WTC11 (cell line): ENCODE data around the gene C1orf198. TPM values are rescaled to one million over a fixed set of nuclear protein-coding genes. Genes with fewer than 3 reads are reported as not detected.

Source experiments
- ATAC-seq: fragments of 200-7000 bp; cut with Tn5 transposase; 2 replicates; pipeline ENCODE4 v1.10.0; 2021; ENCODE audit warnings: mild to moderate bottlenecking, moderate library complexity
- CTCF ChIA-PET: fragments of 300-600 bp; sonication (Branson Sonifier 250); formaldehyde crosslinking; loops from one replicate; lab custom pipeline; 2021; ENCODE audit warnings: antibody characterized with exemption; lab: Charles Lee
- POLR2A ChIA-PET: fragments of 350-600 bp; sonication (Branson Sonifier 250); formaldehyde crosslinking; loops from one replicate; lab custom pipeline; 2021; ENCODE audit warnings: antibody characterized with exemption; lab: Charles Lee
- DNase-seq: peaks from one replicate; pipeline ENCODE4 v3.0.0; 2021; ENCODE audit warnings: low spot score
- H3K27ac Mint-ChIP-seq: 2 replicates; pipeline ENCODE4 v1.8.0; 2021; ENCODE audit warnings: mixed read lengths
- H3K27me3 Mint-ChIP-seq: 2 replicates; pipeline ENCODE4 v1.8.0; 2021; ENCODE audit warnings: low read depth, mild to moderate bottlenecking, moderate library complexity, mixed read lengths
- H3K36me3 Mint-ChIP-seq: 2 replicates; pipeline ENCODE4 v1.8.0; 2021; ENCODE audit warnings: mixed read lengths
- H3K4me1 Mint-ChIP-seq: 2 replicates; pipeline ENCODE4 v1.8.0; 2022; ENCODE audit warnings: mixed read lengths
- H3K4me3 Mint-ChIP-seq: 2 replicates; pipeline ENCODE4 v1.8.0; 2021; ENCODE audit warnings: mild to moderate bottlenecking, moderate library complexity, mixed read lengths
- H3K9me3 Mint-ChIP-seq: 2 replicates; pipeline ENCODE4 v1.8.0; 2021; ENCODE audit warnings: mixed read lengths
- ATF1 ChIP-seq: sonication (generic); formaldehyde crosslinking; IDR thresholded peaks from 2 replicates; pipeline ENCODE4 v1.8.1; 2023; ENCODE audit warnings: mild to moderate bottlenecking, moderate library complexity, missing genetic modification reagents
- ATF2 ChIP-seq: sonication (generic); formaldehyde crosslinking; IDR thresholded peaks from 2 replicates; pipeline ENCODE4 v1.8.1; 2022; ENCODE audit warnings: low read depth, missing genetic modification reagents, borderline replicate concordance
- ATF3 ChIP-seq: sonication (generic); formaldehyde crosslinking; conservative IDR thresholded peaks from 2 replicates; pipeline ENCODE4 v1.8.1; 2022; ENCODE audit warnings: mild to moderate bottlenecking, missing genetic modification reagents
- CDX4 ChIP-seq: fragments of 250-450 bp; sonication (Bioruptor Pico); IDR thresholded peaks from 2 replicates; pipeline ENCODE4 v1.9.0; 2021; ENCODE audit warnings: moderate library complexity, mild to moderate bottlenecking, inconsistent platforms, borderline replicate concordance
- ESRRA ChIP-seq: sonication (generic); formaldehyde crosslinking; IDR thresholded peaks from 2 replicates; pipeline ENCODE4 v1.8.1; 2022; ENCODE audit warnings: mild to moderate bottlenecking, missing genetic modification reagents, borderline replicate concordance
- FOXP1 ChIP-seq: sonication (generic); formaldehyde crosslinking; IDR thresholded peaks from 2 replicates; pipeline ENCODE4 v1.8.0; 2022; ENCODE audit warnings: missing genetic modification reagents, mild to moderate bottlenecking, moderate library complexity, borderline replicate concordance
- GABPB1 ChIP-seq: sonication (generic); formaldehyde crosslinking; IDR thresholded peaks from 2 replicates; pipeline ENCODE4 v1.8.1; 2023; ENCODE audit warnings: mild to moderate bottlenecking, missing genetic modification reagents
- RORB ChIP-seq: fragments of 250-450 bp; sonication (Bioruptor Pico); IDR thresholded peaks from 2 replicates; pipeline ENCODE4 v1.9.0; 2021; ENCODE audit warnings: mild to moderate bottlenecking
- SMAD3 ChIP-seq: sonication (generic); formaldehyde crosslinking; IDR thresholded peaks from 2 replicates; pipeline ENCODE4 v1.8.0; 2022; ENCODE audit warnings: missing genetic modification reagents, mild to moderate bottlenecking, borderline replicate concordance
- TCF7 ChIP-seq: sonication (generic); formaldehyde crosslinking; IDR thresholded peaks from 2 replicates; pipeline ENCODE4 v1.8.0; 2022; ENCODE audit warnings: mild to moderate bottlenecking, low read depth, missing genetic modification reagents, moderate library complexity
- USF1 ChIP-seq: sonication (generic); formaldehyde crosslinking; IDR thresholded peaks from 2 replicates; pipeline ENCODE4 v1.8.0; 2022; ENCODE audit warnings: mild to moderate bottlenecking, missing genetic modification reagents
- ZNF121 ChIP-seq: sonication (generic); formaldehyde crosslinking; IDR thresholded peaks from 2 replicates; pipeline ENCODE4 v1.8.0; 2023; ENCODE audit warnings: missing genetic modification reagents
- ZNF232 ChIP-seq: sonication (generic); formaldehyde crosslinking; IDR thresholded peaks from 2 replicates; pipeline ENCODE4 v1.8.0; 2022; ENCODE audit warnings: mild to moderate bottlenecking, missing genetic modification reagents
- ZNF396 ChIP-seq: fragments of 250-450 bp; sonication (Bioruptor Pico); IDR thresholded peaks from 2 replicates; pipeline ENCODE4 v1.8.0; 2021; ENCODE audit warnings: mild to moderate bottlenecking, moderate library complexity, borderline replicate concordance
- ZNF416 ChIP-seq: fragments of 250-450 bp; sonication (Bioruptor Pico); IDR thresholded peaks from 2 replicates; pipeline ENCODE4 v1.9.0; 2021; ENCODE audit warnings: mild to moderate bottlenecking, inconsistent platforms
- total RNA-seq: library from RNA; stranded (reverse); gene quantifications from 3 replicates; pipeline ENCODE4 v1.2.3, GENCODE V29; 2021
- TF ChIP-seq, protein P1 (sequence below): sonication (generic); formaldehyde crosslinking; IDR thresholded peaks from 2 replicates; pipeline ENCODE4 v1.8.0; 2023; ENCODE audit warnings: missing genetic modification reagents
- TF ChIP-seq, protein P2 (sequence below): sonication (generic); formaldehyde crosslinking; IDR thresholded peaks from 2 replicates; pipeline ENCODE4 v1.8.0; 2022; ENCODE audit warnings: mild to moderate bottlenecking, missing genetic modification reagents
- TF ChIP-seq, protein P3 (sequence below): sonication (generic); formaldehyde crosslinking; IDR thresholded peaks from 2 replicates; pipeline ENCODE4 v1.8.0; 2022; ENCODE audit warnings: mild to moderate bottlenecking, missing genetic modification reagents
- TF ChIP-seq, protein P4 (sequence below): sonication (generic); formaldehyde crosslinking; IDR thresholded peaks from 2 replicates; pipeline ENCODE4 v1.8.1; 2023; ENCODE audit warnings: mild to moderate bottlenecking, missing genetic modification reagents
- TF ChIP-seq, protein P5 (sequence below): sonication (generic); formaldehyde crosslinking; IDR thresholded peaks from 2 replicates; pipeline ENCODE4 v1.8.0; 2023; ENCODE audit warnings: missing genetic modification reagents, mild to moderate bottlenecking, borderline replicate concordance
- TF ChIP-seq, protein P6 (sequence below): sonication (generic); formaldehyde crosslinking; IDR thresholded peaks from 2 replicates; pipeline ENCODE4 v1.8.0; 2022; ENCODE audit warnings: mild to moderate bottlenecking, missing genetic modification reagents

The C1orf198 gene
- total RNA-seq, 1 experiment from 2014 or later, result 26.9 TPM

DNA sequence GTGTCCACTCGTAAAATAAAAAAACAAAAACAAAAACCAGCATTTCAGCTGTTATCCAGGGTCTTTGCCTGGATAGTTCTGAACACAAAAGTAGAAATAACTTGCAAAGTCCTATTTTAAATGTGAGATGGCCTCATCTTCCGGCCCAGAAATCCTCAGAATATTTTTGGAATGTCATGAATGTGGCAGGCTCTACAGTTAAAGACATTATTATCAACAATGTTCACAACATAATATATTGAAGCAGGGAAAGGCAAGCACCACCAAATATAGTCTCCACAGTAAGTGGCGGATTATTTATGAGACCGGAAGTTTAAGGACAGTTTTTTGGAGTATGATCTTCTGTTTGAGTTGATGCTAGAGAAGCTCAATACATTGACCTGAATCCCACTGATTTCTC, 1.2 kb upstream of the C1orf198 start (continued):
- TF ChIP-seq ATF2 (CRISPR knock-in tag) (no peak), RORB (no peak), CDX4 (no peak)
- TF ChIP-seq, protein P1, sequence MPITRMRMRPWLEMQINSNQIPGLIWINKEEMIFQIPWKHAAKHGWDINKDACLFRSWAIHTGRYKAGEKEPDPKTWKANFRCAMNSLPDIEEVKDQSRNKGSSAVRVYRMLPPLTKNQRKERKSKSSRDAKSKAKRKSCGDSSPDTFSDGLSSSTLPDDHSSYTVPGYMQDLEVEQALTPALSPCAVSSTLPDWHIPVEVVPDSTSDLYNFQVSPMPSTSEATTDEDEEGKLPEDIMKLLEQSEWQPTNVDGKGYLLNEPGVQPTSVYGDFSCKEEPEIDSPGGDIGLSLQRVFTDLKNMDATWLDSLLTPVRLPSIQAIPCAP (CRISPR knock-in tag), result no peak
- TF ChIP-seq, protein P2, sequence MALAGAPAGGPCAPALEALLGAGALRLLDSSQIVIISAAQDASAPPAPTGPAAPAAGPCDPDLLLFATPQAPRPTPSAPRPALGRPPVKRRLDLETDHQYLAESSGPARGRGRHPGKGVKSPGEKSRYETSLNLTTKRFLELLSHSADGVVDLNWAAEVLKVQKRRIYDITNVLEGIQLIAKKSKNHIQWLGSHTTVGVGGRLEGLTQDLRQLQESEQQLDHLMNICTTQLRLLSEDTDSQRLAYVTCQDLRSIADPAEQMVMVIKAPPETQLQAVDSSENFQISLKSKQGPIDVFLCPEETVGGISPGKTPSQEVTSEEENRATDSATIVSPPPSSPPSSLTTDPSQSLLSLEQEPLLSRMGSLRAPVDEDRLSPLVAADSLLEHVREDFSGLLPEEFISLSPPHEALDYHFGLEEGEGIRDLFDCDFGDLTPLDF, result no peak
- TF ChIP-seq, all 79 proteins: peak for 0

DNA sequence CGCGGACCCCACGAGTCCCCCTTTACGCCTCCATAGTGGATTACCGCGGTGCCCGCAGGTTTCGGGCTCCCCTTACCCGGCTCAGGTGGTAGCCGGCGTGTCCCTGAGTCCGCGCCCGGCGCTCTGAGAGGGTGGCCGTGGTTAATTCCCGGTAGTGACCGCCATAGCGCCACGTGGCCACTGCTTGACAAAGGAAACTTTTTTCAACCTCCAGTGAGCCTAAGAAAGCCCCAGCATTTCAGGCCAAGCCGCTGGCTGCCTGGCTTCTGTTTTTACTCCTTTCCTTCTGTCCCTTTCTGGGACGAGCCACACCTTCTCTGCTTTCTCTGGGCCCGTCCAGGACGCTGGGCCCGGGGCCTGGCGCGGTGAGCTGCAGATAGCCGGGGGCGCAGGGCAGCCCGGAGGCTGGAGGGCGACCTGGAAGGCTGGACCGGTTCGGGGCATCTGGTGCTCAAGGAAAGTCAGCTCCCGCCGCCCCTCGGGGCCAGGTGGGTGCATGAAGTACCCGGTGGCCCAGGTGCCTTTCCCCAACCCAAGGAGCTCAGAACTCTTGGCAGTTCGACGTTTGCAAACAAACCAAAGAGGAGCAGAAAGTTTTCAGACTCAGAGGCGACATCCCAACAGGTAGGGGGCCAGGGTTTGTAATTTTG, 540 bp upstream of the C1orf198 start:
- peak overlapping the region; percentile 72 for H3K4me3 Mint-ChIP-seq
- H3K9me3 Mint-ChIP-seq, result no peaks in the 10 kb centered on the region
- peaks cover 12% of the 10 kb centered on the region for H3K27me3 Mint-ChIP-seq
- DNase-seq, result peak; percentile 68
- ATAC-seq, result peak; percentile 73
- H3K36me3 Mint-ChIP-seq, result 0 out of 2 replicates have a peak, but pooled peaks cover 3% of the 10 kb centered on the region
- ChIA-PET POLR2A (interaction anchor here (0.5 kb wide), 1 partner anchor 345 kb away, joined by 3 read pairs; no protein-coding TSS in a partner anchor), CTCF (interaction anchor here (0.5 to 1.5 kb wide), 5 partner anchors 10 to 74 kb away, joined by 3 to 4 read pairs (median 3); no protein-coding TSS in a partner anchor)
- H3K27ac Mint-ChIP-seq, result peak overlapping the region; percentile 36
- H3K4me1 Mint-ChIP-seq, result peaks cover 34% of the 10 kb centered on the region
- TF ChIP-seq ZNF416 (CRISPR knock-in tag) (no peak), TCF7 (CRISPR knock-in tag) (no peak), ZNF232 (CRISPR knock-in tag) (no peak), ZNF121 (CRISPR knock-in tag) (no peak), FOXP1 (0 out of 2 replicates have a peak, but pooled peaks have one; percentile 34), ZNF396 (CRISPR knock-in tag) (no peak), ATF3 (no peak), ESRRA (CRISPR knock-in tag) (peak; percentile 53; the same call in 1 of the 2 replicates), USF1 (CRISPR knock-in tag) (peak; percentile 51; the same call in 1 of the 2 replicates), GABPB1 (0 out of 2 replicates have a peak, but pooled peaks have one; percentile 17), ATF1 (CRISPR knock-in tag) (no peak), SMAD3 (CRISPR knock-in tag) (no peak)
- TF ChIP-seq, protein P3, sequence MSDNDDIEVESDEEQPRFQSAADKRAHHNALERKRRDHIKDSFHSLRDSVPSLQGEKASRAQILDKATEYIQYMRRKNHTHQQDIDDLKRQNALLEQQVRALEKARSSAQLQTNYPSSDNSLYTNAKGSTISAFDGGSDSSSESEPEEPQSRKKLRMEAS (CRISPR knock-in tag), result peak; percentile 82
- TF ChIP-seq, protein P4, sequence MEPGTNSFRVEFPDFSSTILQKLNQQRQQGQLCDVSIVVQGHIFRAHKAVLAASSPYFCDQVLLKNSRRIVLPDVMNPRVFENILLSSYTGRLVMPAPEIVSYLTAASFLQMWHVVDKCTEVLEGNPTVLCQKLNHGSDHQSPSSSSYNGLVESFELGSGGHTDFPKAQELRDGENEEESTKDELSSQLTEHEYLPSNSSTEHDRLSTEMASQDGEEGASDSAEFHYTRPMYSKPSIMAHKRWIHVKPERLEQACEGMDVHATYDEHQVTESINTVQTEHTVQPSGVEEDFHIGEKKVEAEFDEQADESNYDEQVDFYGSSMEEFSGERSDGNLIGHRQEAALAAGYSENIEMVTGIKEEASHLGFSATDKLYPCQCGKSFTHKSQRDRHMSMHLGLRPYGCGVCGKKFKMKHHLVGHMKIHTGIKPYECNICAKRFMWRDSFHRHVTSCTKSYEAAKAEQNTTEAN (CRISPR knock-in tag), result 0 out of 2 replicates have a peak, but pooled peaks have one; percentile 7
- TF ChIP-seq, protein P5, sequence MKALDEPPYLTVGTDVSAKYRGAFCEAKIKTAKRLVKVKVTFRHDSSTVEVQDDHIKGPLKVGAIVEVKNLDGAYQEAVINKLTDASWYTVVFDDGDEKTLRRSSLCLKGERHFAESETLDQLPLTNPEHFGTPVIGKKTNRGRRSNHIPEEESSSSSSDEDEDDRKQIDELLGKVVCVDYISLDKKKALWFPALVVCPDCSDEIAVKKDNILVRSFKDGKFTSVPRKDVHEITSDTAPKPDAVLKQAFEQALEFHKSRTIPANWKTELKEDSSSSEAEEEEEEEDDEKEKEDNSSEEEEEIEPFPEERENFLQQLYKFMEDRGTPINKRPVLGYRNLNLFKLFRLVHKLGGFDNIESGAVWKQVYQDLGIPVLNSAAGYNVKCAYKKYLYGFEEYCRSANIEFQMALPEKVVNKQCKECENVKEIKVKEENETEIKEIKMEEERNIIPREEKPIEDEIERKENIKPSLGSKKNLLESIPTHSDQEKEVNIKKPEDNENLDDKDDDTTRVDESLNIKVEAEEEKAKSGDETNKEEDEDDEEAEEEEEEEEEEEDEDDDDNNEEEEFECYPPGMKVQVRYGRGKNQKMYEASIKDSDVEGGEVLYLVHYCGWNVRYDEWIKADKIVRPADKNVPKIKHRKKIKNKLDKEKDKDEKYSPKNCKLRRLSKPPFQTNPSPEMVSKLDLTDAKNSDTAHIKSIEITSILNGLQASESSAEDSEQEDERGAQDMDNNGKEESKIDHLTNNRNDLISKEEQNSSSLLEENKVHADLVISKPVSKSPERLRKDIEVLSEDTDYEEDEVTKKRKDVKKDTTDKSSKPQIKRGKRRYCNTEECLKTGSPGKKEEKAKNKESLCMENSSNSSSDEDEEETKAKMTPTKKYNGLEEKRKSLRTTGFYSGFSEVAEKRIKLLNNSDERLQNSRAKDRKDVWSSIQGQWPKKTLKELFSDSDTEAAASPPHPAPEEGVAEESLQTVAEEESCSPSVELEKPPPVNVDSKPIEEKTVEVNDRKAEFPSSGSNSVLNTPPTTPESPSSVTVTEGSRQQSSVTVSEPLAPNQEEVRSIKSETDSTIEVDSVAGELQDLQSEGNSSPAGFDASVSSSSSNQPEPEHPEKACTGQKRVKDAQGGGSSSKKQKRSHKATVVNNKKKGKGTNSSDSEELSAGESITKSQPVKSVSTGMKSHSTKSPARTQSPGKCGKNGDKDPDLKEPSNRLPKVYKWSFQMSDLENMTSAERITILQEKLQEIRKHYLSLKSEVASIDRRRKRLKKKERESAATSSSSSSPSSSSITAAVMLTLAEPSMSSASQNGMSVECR (CRISPR knock-in tag), result peak; percentile 53; the same call in 1 of the 2 replicates
- TF ChIP-seq, protein P6, sequence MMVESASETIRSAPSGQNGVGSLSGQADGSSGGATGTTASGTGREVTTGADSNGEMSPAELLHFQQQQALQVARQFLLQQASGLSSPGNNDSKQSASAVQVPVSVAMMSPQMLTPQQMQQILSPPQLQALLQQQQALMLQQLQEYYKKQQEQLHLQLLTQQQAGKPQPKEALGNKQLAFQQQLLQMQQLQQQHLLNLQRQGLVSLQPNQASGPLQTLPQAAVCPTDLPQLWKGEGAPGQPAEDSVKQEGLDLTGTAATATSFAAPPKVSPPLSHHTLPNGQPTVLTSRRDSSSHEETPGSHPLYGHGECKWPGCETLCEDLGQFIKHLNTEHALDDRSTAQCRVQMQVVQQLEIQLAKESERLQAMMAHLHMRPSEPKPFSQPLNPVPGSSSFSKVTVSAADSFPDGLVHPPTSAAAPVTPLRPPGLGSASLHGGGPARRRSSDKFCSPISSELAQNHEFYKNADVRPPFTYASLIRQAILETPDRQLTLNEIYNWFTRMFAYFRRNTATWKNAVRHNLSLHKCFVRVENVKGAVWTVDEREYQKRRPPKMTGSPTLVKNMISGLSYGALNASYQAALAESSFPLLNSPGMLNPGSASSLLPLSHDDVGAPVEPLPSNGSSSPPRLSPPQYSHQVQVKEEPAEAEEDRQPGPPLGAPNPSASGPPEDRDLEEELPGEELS (CRISPR knock-in tag), result 0 out of 2 replicates have a peak, but pooled peaks have one; percentile 34
